Endothelial cell of hepatic sinusoid (primary cell): ENCODE results near the gene WNT7B.

ENCODE experiments used
- in situ Hi-C: cut with HindIII; loops from 2 replicates; pipeline ENCODE4 v1.10.0; 2017; ENCODE audit warnings: low sequenced_read_pairs

Gene WNT7B

DNA sequence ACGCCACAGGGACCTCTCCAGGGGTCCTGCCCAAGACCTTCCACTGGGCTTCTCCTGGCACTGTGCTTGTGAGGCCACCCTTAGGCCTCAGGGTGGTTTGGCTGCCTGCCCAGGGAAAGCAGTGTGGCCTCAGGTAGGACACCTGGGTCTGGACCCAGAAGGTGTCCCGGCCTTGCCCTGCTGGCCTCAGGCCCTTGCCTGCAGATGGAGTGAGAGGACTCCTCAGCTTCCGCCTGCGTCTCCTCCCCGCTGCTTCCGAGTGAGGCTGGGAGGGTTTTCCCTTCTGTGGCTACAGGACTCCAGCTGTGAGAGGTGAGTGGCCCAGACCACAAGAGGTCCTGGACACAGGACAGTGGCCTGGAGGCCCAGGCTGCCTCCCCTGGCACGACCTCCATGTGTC is 60.4 kb downstream of the WNT7B start:
- in situ Hi-C loops, result no loop called here

DNA sequence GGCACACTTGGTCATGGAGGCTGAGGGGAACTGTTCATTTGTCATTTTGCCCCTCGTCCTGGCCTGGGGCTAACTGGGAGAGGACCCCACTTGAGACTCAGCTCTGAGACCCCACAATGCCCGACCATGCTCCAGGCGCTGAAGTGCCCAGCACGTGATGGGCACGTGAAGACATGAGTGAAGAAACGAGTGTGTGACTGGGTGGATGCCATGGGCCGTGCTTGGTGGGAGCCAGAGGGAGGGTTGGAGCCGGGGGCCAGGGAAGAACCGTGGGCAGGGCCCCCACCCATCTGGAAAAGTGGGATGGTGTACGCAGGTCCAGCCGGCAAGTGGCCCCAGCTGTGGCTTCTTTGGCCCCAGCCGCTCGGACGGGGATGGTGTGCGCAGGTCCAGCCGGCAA is 61.1 kb downstream of the WNT7B start:
- in situ Hi-C loops, result no loop called here

- in situ Hi-C loops, result no loop called here
Observed at GRCh38 chr22:45915151-45915550, 61.8 kb downstream of the WNT7B start.

DNA sequence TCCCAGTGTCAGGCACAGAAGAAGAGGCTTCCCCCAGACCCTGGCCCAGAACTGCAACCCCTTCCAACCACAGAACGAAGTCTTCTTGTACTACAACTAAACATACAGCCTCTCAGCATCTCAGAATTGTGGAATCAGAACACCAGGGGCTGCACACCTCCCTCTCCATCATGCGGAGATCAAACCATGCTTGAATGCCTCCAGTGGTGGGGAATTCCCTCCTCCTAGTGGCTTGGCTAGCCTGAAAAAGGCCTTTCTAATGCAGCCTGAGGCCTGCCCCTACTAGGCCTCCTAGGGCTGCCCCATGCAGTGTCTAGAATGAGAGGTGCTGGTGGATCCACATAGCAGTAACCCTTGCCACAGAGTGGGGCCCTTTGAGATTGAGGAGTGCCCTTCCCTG is 62.7 kb downstream of the WNT7B start:
- in situ Hi-C loops, result no loop called here

- in situ Hi-C loops, result no loop called here
Observed at GRCh38 chr22:45912910-45913309, 64.1 kb downstream of the WNT7B start.

DNA sequence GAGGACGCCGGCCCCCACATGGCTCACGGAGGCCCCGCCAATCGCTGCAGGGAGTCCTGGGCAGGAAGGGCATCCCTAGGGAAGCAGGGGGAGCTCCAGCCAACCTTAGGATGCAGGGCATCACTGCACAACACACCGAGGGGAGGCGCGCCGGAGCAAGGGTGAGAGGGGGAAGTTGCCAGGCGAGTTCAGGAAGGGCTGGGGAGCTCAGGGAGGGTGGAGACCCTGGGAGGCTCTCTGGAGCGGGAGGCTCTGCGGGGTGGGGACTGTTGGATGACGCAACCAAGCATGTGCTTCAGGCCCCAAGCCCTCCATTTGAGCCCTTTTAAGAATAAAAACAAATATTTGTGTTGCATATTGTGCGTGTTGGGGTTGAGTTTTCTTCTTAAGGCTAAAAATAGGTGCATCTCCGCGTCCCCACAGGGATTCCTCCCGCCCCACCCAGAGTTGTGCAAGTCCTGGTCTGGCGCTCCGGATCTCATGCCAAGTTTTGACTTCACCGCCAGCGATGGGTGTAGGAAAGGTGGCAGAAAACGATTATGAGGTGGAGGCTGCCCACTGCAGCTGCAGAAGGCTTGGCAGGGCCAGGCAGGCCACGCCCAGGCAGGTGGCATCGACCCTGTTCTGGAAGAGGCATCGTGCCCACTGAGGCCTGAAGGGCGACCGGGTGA is 65.2 kb downstream of the WNT7B start:
- in situ Hi-C loops, result no loop called here

DNA sequence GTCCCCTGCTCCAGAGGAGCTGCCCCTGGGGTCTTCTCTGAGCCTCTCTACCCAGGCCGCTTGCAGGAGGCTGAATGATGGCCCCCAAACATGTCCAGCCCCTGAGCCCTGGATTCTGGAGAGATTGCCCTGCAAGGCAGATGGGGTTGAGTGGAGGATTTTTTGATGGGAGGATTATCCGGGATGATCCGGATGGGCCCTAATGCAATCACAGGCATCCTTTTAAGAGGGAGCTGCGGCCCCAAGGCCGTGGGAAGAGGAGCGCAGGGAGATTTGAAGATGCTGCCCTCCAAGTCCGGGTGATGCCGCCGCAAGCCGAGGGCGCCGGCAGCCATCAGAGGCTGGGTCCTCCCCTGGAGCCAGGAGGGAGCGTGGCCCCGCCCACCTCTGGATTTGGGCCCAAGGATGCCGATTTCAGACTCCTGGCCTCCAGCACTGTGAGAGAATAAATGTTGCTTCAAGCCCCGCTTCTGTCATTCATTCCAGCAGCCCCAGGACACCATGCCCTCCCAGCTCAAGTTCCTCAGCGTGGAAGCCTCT is 66.0 kb downstream of the WNT7B start:
- in situ Hi-C loops, result no loop called here

GRCh38 chr22:45908961-45909360 is 68.0 kb downstream of the WNT7B start:
- in situ Hi-C loops, result no loop called here

- in situ Hi-C loops, result no loop called here
Observed at GRCh38 chr22:45907996-45908395, 69.0 kb downstream of the WNT7B start.

GRCh38 chr22:45907378-45907777 is 69.6 kb downstream of the WNT7B start:
- in situ Hi-C loops, result no loop called here

DNA sequence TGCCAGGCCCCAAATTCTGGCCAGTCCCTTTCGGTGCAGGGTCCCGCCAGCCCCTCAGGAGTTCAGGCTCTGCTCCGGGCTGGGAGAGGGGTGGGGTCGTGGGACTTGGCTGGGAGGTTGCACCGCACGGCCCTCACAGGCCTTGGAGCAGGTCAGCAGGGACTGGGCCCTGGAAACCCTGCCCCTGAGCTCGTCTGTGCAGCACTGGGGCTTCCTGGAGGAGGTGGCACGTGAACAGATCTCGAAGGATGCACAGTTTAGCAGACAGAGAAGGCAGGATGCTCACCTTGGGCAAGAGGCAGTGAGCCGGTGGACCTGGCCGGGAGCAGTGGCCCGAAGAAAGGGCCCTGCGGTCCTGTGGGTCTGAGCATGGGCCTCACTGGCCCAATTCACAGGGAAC is 70.0 kb downstream of the WNT7B start:
- in situ Hi-C loops, result no loop called here

- in situ Hi-C loops, result no loop called here
Observed at GRCh38 chr22:45905924-45906865, 70.8 kb downstream of the WNT7B start.

- in situ Hi-C loops, result no loop called here
Observed at GRCh38 chr22:45905326-45905923, 71.5 kb downstream of the WNT7B start.

- in situ Hi-C loops, result no loop called here
Observed at GRCh38 chr22:45904236-45904635, 72.7 kb downstream of the WNT7B start.

GRCh38 chr22:45903355-45904135 is 73.4 kb downstream of the WNT7B start:
- in situ Hi-C loops, result no loop called here

GRCh38 chr22:45897736-45898135 is 79.2 kb downstream of the WNT7B start:
- in situ Hi-C loops, result loop anchor here (10.0 kb wide), 1 partner anchor 247 kb away; no protein-coding TSS in a partner anchor

GRCh38 chr22:45896964-45897538 is 79.9 kb downstream of the WNT7B start:
- in situ Hi-C loops, result loop anchor here (10.0 kb wide), 1 partner anchor 248 kb away; no protein-coding TSS in a partner anchor

DNA sequence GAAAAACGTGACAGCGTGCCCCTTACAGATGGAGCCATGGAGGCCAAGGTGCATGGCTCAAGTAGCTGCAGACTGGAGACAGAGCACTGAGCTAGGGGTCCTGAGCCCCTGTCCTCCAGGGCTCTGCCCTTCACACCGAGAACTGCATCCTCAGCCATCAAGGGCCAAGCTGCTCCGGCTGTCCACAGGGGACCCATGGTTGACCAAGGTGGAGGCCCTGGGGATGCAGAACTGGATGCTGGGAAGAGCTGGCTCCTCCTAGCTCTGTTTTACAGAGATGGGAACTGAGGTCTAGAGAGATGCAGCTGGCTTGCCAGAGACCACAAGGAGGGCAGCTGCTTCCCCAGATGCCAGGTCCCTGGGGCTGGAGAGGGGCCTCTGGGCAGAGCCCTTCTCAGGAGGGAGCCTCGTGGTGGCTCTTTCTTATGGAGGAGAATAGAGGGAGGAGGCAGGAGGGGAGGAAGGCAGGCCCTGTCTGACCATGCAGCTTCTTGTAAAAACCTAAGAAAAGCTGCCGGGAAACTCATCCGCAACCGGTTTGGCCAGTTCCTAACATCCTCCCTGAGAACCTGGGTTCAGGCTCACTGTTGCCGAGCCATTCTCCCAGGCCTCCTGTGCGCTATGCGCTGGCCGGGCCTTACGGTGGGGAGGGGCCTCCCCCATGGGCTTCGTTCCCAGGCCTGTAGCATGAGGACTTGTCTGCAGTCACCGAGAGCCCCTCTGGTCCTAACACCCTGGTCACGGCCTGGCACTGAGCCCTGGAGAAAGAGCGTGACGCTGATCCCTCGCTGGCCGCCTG is 80.6 kb downstream of the WNT7B start:
- in situ Hi-C loops, result loop anchor here (10.0 kb wide), 1 partner anchor 248 kb away; no protein-coding TSS in a partner anchor

GRCh38 chr22:45895436-45896152 is 81.4 kb downstream of the WNT7B start:
- in situ Hi-C loops, result loop anchor here (10.0 kb wide), 1 partner anchor 249 kb away; no protein-coding TSS in a partner anchor
